ENCODE measurements around the gene EPM2A.

Gene EPM2A

GRCh38 chr6:145673504-145673903 lies 61.8 kb downstream of the EPM2A start:
- no peak for DNase-seq (ENCODE audit: low read depth in 2 of 2)

DNA sequence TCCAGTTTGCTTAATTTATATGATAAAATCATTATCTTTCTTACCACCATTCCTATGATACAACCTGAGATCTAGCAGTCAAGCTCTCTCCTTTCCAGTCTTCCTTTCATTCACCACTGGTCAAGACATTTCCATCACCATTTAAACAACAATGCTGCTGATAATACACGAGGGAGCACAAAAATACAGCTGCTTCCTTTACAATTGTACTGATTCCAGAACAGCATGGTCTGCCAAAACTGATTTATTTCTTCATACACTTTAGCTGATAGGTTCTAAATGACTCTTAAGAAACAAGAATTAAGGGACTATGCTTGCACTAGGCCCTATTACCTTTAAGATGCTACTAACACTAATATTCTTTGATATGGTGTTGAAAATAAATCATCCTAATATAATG lies 65.0 kb downstream of the EPM2A start:
- no peak for DNase-seq (ENCODE audit: low read depth in 2 of 2)

DNA sequence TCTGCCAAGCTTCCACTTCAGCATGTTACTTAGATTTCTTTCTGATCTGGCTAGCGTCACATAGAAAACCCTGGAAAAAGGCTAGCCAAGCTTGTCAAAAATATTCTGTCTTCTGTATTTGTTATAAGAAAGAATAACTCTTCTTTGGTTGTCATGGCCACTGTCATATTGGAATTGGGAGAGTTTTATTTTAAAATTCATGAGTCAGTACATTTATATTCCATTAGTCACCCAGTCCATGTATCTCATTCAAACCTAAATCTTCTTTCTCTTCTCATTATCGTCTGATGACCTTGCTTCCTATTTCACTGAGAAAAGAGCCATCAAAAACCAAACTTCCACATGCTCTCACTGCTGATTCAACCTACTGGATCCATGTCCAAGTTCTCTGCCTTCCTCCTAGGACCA lies 65.7 kb downstream of the EPM2A start:
- DNase-seq (ENCODE audit: low read depth in 2 of 2): peak; percentile 41 to 45

- no peak for DNase-seq (ENCODE audit: low read depth in 2 of 2)
These were observed 66.5 kb downstream of the EPM2A start for GRCh38 chr6:145668844-145669243.

GRCh38 chr6:145660676-145661075 lies 74.6 kb downstream of the EPM2A start:
- DNase-seq (ENCODE audit: low read depth in 2 of 2): no peak

GRCh38 chr6:145656128-145656527 lies 79.2 kb downstream of the EPM2A start:
- no peak for DNase-seq (ENCODE audit: low read depth in 2 of 2)

GRCh38 chr6:145652572-145652971 lies 82.7 kb downstream of the EPM2A start:
- DNase-seq (ENCODE audit: low read depth in 2 of 2): no peak

DNA sequence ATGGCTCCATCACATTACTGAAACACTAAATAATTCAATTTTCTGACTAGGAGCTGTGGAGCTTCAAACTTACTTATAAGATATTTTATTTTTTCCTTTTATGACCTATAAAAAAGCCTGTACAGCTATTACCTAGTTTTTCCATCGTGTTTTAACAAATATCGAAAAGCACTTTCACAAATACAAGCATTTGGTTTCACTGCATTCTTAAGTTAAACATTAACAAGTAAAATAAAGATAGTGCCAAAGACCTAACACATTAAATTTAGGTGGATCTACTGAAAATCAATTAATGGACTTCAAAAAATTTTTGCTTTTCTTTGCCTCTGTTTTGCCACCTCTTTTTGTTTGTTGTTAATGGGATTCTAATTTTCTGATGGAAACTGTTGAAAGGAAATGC lies 83.3 kb downstream of the EPM2A start:
- no peak for DNase-seq (ENCODE audit: low read depth in 2 of 2)

GRCh38 chr6:145648149-145648548 lies 87.2 kb downstream of the EPM2A start:
- no peak for DNase-seq (ENCODE audit: low read depth in 2 of 2)

DNA sequence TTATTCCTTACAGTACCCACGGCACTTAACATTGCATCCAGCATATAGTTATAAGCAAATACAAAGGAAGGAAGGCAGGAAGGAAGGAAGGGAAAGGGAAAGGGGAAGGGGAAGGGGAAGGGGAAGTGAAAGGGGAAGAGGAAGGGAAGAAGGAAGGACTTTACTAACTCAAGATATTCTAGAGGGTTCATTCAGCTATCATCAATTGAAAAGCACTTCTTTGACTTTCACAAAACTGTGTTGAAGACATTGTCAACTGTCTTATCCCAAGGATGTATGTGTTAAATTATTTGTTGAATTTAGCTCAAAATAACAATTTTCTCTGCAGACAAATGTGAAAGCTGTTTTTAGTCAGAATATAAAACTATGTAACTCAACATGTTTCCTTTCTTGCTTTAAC lies 87.7 kb downstream of the EPM2A start:
- no peak for DNase-seq (ENCODE audit: low read depth in 2 of 2)

DNA sequence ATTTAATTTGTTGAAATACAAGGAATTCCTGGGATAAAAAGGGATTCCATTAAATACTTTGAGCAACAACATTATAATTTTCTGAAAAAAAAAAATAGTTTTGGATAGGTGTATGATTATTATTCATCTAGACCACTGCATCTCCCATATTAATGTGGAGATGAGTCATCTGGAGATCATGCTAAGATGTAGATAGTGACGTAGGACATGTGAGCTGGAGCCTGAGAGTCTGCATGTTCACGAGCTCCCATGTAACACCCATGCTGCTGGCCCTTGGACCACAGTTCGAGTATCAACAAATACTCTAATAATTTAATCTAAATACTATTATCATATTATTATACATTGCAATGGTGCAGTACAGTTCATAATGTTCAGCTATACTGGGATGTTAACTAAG lies 91.6 kb downstream of the EPM2A start:
- DNase-seq (ENCODE audit: low read depth in 2 of 2): no peak

DNA sequence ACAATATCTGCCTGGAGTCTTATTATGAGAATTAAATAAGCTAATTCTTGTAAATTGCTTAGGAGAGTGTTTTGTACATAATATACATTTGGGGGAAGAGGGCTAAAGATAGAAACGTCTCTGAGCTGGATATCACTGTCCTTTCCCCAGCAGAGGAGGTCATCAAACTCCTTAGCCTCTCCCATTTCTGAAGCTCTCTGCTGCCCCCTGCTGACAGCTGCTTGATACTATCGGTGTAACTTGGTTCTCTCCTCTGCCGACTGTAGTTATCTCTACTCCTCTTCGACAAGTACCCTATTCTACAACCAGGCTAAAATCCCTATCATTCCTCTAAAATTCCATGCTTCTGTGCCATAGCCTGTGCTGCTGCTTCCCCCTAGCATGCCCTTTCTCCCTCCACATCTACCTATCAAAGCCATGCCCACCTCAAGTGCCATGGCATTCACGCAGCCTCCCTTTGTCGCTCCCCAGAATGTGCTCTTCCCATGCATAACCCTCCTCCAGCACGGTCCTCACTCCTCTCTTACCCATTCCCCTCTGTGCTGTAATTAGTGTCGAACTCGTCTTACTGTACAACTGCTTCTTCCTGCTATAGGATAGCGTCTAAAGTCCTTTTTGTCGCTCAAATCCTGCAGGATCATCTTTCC lies 101.2 kb downstream of the EPM2A start:
- DNase-seq (ENCODE audit: low read depth in 2 of 2): peak; percentile 25 to 35

DNA sequence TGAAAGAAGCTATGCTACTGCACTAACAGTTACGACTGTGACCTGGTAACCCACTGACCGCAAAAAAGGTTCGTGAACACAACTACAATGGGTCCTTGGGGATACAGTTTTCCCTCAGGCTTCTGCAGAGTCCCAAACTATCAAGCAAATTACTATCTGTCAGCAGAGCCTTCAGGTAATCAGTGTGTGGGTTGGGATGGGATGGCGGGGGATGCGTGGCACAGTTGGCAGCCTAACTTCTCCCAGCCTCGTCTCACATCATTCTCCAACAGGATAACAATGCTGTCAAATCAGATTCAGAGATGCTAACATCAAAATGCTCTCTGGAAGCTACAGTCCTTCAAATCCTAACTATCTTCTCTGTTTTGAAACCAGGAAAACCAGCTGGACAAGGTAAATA lies 102.3 kb downstream of the EPM2A start:
- DNase-seq (ENCODE audit: low read depth in 2 of 2): no peak

DNA sequence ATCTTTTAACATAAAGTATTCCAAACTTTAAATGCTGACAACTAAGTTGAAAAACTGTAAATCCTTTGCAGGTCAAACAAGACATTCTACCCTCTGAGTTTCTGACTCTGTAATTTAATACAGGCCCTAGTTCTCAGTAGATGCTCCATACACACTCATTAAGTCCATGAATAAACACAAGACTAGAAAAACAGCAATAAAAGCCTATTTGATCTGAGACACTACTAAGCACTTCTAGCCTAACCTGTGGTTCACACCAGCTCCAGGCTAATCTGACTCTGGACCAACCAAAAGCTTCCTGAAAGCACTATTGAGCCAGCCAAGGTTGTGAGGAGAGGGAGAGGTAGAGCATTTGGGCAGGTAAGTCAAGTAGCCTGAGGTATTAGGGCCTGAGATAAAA lies 103.9 kb downstream of the EPM2A start:
- no peak for DNase-seq (ENCODE audit: low read depth in 2 of 2)

DNA sequence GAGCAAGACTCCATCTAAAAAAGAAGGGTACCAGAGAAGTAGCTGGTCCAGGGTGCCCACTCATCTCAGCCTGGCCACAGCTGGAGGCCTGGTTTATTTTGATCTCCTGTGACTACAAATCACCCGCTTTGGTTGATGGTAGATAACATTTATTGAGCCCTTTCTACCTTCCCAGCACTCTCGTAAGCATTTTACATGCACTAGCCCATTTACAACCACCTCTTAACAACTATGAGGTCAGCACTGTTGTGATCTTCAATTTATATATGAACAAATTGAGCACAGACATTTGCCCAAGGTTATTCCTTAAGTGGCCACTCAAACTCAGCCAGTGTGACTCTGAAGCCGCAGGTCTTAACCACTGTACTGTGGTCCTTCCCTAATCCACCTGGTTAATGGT lies 104.7 kb downstream of the EPM2A start:
- no peak for DNase-seq (ENCODE audit: low read depth in 2 of 2)

DNA sequence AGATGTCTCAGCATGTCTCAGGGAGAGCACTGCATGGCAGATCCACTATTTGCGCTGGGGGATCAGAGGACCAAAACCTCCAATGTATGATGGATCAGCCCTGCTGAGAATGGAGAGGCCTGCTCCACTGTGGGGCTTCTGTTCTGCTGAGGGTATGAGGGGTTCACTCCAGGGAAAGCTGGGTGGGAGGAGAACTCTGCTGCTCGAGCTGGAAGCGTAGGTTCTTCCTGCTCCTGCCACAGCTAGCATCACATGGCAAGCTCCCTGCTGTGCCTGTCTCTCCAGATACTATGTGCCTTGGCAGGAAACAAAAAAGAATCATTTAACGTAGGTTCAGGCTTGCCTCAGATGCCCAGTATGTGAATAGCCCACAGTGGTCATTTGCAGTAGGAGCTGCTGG lies 105.8 kb downstream of the EPM2A start:
- no peak for DNase-seq (ENCODE audit: low read depth in 2 of 2)

GRCh38 chr6:145627451-145627850 lies 107.9 kb downstream of the EPM2A start:
- no peak for DNase-seq (ENCODE audit: low read depth in 2 of 2)

- DNase-seq (ENCODE audit: low read depth in 2 of 2): no peak
These were observed 108.5 kb downstream of the EPM2A start for GRCh38 chr6:145626857-145627256.

DNA sequence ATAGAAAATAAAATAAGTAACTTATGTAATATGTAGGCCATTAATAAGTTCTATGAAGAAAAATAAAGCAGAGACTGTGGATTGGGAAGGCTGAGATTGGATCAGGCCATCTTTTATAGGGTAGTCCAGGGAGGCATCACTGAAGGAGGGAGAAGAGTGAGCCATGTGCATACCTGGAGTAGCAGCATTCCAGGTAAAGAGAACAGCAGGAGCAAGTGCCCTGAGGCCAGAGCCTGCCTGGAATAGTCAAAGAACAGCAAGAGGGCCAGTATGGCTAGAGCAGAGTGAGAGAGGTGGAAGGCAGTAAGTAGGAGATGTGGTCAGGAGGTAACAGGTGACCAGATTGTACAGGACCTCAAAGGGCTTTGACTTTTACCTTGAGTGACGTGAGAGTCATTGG lies 112.1 kb downstream of the EPM2A start:
- DNase-seq (ENCODE audit: low read depth in 2 of 2): no peak

DNA sequence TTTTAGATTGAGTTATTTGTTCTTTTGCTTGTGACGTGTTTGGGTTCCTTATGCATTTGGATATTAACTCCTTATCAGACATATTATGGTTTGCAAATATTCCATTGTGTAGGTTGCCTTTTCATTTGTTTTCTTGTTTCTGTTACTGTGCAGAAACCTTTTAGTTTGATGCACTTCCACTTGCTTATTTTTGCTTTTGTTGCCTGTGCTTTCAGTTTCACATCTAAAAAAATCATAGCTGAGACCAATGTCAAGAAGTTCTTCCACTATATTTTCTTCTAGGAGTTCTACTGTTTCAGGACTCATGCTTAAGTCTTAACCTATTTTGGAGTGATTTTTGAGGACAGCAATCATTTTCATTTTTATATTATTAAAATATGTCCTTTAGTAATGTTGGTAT lies 113.5 kb downstream of the EPM2A start:
- DNase-seq (ENCODE audit: low read depth in 2 of 2): no peak

- DNase-seq (ENCODE audit: low read depth in 2 of 2): no peak
These were observed 115.2 kb downstream of the EPM2A start for GRCh38 chr6:145620088-145620487.

DNA sequence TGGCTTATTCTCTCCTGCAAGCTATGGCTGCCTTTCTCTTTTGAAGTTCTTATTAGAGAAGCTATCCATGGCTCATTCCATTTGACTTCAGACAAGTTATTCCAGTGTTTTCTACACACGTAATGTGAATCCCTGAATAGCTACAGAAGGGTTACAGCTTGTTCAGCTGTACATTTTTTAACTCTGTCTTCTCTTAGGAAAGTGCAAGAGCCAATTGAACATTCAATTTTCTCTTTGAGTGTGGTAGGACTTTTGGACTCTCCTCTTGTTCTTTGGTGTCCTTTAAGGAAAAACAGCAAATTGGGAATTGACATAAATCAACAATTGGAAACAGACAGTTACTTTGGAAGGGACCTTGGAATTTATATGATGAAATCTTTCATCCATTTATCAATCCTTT lies 125.8 kb downstream of the EPM2A start:
- no peak for DNase-seq (ENCODE audit: low read depth in 2 of 2)

- DNase-seq (ENCODE audit: low read depth in 2 of 2): no peak
These were observed 126.5 kb downstream of the EPM2A start for GRCh38 chr6:145608850-145609249.

GRCh38 chr6:145603991-145604390 lies 131.3 kb downstream of the EPM2A start:
- DNase-seq (ENCODE audit: low read depth in 2 of 2): no peak
